Panc1 (cell line): Measurements from ENCODE around the gene ADAMTSL2. TPM values are rescaled to one million over a fixed set of nuclear protein-coding genes. Genes with fewer than 3 reads are reported as not detected.

ENCODE experiments used
- ATAC-seq: fragments of 200-7000 bp; cut with Tn5 transposase; 2 replicates; pipeline ENCODE4 v1.9.1; 2020; ENCODE audit warnings: mild to moderate bottlenecking, moderate library complexity
- BruUV-seq: library from RNA; stranded (reverse); fragments of 400-500 nt; replicated peaks from 2 replicates; lab custom pipeline; 2021; lab: Mats Ljungman, UMichigan
- CTCF ChIA-PET: fragments of 300-600 bp; sonication (Branson Sonifier 250); formaldehyde crosslinking; loops from one replicate; lab custom pipeline; 2022; ENCODE audit warnings: antibody characterized with exemption; lab: Charles Lee
- POLR2A ChIA-PET: fragments of 300-600 bp; sonication (Branson Sonifier 250); formaldehyde crosslinking; loops from one replicate; lab custom pipeline; 2022; ENCODE audit warnings: antibody characterized with exemption; lab: Charles Lee
- DNase-seq: peaks from one replicate; pipeline ENCODE4 v3.0.0-alpha.2; 2010; ENCODE audit warnings: low read depth, low spot score
- H3K27ac ChIP-seq: 2 replicates; pipeline ENCODE4 v1.5.1; 2011; ENCODE audit warnings: mild to moderate bottlenecking, low read length, inconsistent platforms
- H3K27me3 ChIP-seq: fragments of 200-500 bp; sonication (Bioruptor generic); 2 replicates; pipeline ENCODE4 v1.6.0; 2014; ENCODE audit warnings: low read length, inconsistent platforms; ENCODE audit not compliant: control insufficient read depth, insufficient read depth
- H3K36me3 ChIP-seq: fragments of 200-500 bp; sonication (Bioruptor generic); 2 replicates; pipeline ENCODE4 v1.5.1; 2014; ENCODE audit warnings: inconsistent platforms, mild to moderate bottlenecking, low read length, moderate library complexity; ENCODE audit not compliant: control insufficient read depth, insufficient read depth
- H3K4me1 ChIP-seq: 2 replicates; pipeline ENCODE4 v1.5.1; 2011; ENCODE audit warnings: inconsistent platforms, mild to moderate bottlenecking, low read length, moderate library complexity; ENCODE audit not compliant: control insufficient read depth, insufficient read depth
- H3K4me3 ChIP-seq, 2 experiments: 2 replicates each; pipeline ENCODE4 v1.5.1; 2011 to 2012; ENCODE audit warnings: low read depth in 2 of 2, low read length in 2 of 2, mild to moderate bottlenecking in 2 of 2, inconsistent platforms in 1 of 2, moderate library complexity in 1 of 2
- H3K9me3 ChIP-seq: fragments of 200-500 bp; sonication (Bioruptor generic); 2 replicates; pipeline ENCODE4 v1.5.1; 2014; ENCODE audit warnings: low read depth, mild to moderate bottlenecking, inconsistent platforms, low read length, moderate library complexity; ENCODE audit not compliant: control insufficient read depth, insufficient read depth
- CTCF ChIP-seq: fragments of 450-650 bp; IDR thresholded peaks from 2 replicates; pipeline ENCODE4 v1.5.1; 2017; ENCODE audit warnings: mild to moderate bottlenecking
- POLR2AphosphoS5 ChIP-seq: IDR thresholded peaks from 2 replicates; pipeline ENCODE4 v1.6.1; 2012; ENCODE audit warnings: mild to moderate bottlenecking, low read depth, low read length, moderate library complexity
- REST ChIP-seq, 2 experiments: IDR thresholded peaks; 2 replicates each; pipeline ENCODE4 v1.6.1; 2011 to 2012; ENCODE audit warnings: low read depth in 2 of 2, control low read depth in 1 of 2, low read length in 1 of 2, mild to moderate bottlenecking in 1 of 2, moderate library complexity in 1 of 2; ENCODE audit not compliant: insufficient read depth in 1 of 2
- SIN3A ChIP-seq: IDR thresholded peaks from 2 replicates; pipeline ENCODE4 v1.6.1; 2012; ENCODE audit warnings: low read depth, mild to moderate bottlenecking, low read length, moderate library complexity, borderline replicate concordance; ENCODE audit not compliant: insufficient read depth
- TCF7L2 ChIP-seq: IDR thresholded peaks from 2 replicates; pipeline ENCODE4 v1.6.1; 2011; ENCODE audit warnings: mild to moderate bottlenecking, low read depth, low read length, inconsistent platforms
- in situ Hi-C: cut with HindIII; loops from 2 replicates; pipeline ENCODE4 v1.10.0; 2016; ENCODE audit warnings: low sequenced_read_pairs, low pct_unique_long_range_greater_than_20kb
- intact Hi-C: fragments of 100-400 bp; cut with micrococcal nuclease; formaldehyde crosslinking; loops from one replicate; pipeline ENCODE4 v1.10.0; 2022; ENCODE audit not compliant: unreplicated experiment
- total RNA-seq: library from RNA; stranded (reverse); gene quantifications from one replicate; pipeline ENCODE4 v1.2.1, GENCODE V29; 2021; ENCODE audit not compliant: unreplicated experiment

ADAMTSL2 gene
- total RNA-seq, 1 experiment from 2014 or later, result 0.10 TPM

DNA sequence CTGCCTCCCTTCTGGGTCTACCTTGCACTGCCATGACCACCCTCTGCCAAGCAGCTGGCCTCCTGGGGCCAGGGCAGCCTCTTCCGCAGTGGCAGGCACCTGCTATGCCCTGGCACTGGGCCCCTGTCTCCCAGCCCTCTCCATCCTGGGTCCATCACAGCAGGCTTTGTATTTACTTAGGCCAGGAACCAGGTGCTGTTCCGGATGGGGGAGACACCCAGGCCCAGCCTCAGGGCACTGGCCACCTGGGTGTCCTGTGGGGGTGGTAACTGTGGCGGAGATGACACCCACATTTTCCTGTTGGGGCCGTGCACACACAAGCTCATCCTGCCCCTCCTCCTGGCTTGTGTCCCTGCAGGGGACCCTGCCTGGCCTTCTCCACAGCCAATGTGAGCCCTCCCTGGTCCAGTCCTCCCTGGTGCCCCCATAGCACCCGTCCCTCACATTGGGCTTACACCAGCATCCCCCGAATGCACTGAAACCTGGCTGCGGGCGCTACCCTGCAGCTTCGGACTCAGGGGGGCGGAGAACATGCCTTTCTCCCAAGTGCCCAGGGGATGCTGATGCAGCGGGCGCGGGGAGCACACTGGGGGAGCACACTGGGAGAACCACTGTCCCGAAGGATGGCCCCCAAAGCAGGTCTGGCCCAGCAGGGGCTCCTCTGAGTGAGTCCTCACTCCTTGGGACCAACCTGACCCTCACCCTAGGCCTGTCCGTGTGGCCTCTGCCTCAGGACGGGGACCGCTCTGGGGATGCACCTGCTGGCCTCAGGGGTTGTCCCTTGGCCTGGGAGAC is 56.8 kb downstream of the ADAMTSL2 start:
- H3K27me3 ChIP-seq, result no peaks in the 10 kb centered on the region

DNA sequence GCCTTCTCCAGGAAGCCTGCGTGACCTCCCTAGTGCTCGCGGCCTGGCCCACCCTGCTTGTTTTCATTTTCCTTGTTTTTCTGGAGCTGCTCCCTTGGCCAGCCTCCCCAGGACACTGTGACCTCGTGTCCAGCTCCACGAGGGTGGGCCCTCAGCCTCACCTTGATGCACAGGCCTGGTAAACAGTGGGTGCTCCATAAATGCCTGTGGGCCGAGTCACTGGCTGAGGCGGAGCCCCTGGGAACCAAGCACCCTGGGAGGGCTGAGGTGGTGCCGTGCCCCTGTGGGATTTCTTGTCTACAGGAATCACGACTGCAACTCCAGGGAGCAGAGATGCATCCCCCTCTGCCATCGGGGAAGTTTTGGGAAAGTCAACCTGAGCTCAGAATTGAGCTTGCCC is 57.5 kb downstream of the ADAMTSL2 start:
- H3K4me3 ChIP-seq, result no peak overlapping the region
- no peak overlapping the region for H3K27ac ChIP-seq
- H3K27me3 ChIP-seq, result no peaks in the 10 kb centered on the region
- no TSS peak for BruUV-seq
- CTCF ChIA-PET, result no interaction called here
- ATAC-seq (no peak), DNase-seq (no peak)
- POLR2A ChIA-PET, result no interaction called here
- intact Hi-C loops (no loop called here), in situ Hi-C loops (no loop called here)
- H3K4me1 ChIP-seq, result no peaks in the 10 kb centered on the region
- H3K9me3 ChIP-seq, result no peaks in the 10 kb centered on the region; the same call in 1 of the 2 replicates
- no peaks in the 10 kb centered on the region for H3K36me3 ChIP-seq
- TF ChIP-seq TCF7L2 (no peak), POLR2AphosphoS5 (no peak), REST (IDR thresholded peaks at IDR 0.05; ENCODE audit: insufficient read depth in 1 of 2, low read depth in 2 of 2, low read length in 1 of 2) (no peak), CTCF (no peak), SIN3A (no peak)

More for the DNA sequence above, 56.8 kb downstream of the ADAMTSL2 start:
- ChIA-PET CTCF (no interaction called here), POLR2A (no interaction called here)
- H3K27ac ChIP-seq, result no peak overlapping the region
- no TSS peak for BruUV-seq
- no peak for ATAC-seq
- H3K9me3 ChIP-seq, result no peaks in the 10 kb centered on the region
- no peaks in the 10 kb centered on the region for H3K4me1 ChIP-seq
- TF ChIP-seq POLR2AphosphoS5 (no peak), SIN3A (no peak), REST (IDR thresholded peaks at IDR 0.05; ENCODE audit: insufficient read depth in 1 of 2, low read depth in 2 of 2, low read length in 1 of 2) (no peak), TCF7L2 (no peak), CTCF (no peak)
- in situ Hi-C loops (no loop called here), intact Hi-C loops (no loop called here)
- no peak for DNase-seq
- H3K4me3 ChIP-seq, result no peak overlapping the region
- no peaks in the 10 kb centered on the region for H3K36me3 ChIP-seq
